Spleen (tissue), 11 donors: ENCODE results near the gene S100A16. TPM values are rescaled to one million over a fixed set of nuclear protein-coding genes. Genes with fewer than 3 reads are reported as not detected.

Experiments
- DNase-seq: peaks from one replicate; pipeline ENCODE4 v3.0.0-alpha.2; 2020
- H3K27ac ChIP-seq, 8 donors: fragments of 200-600 bp; sonication (generic) in 7 of 8; 1 replicate in 4 of 8; 2 replicates in 4 of 8; pipeline versions ENCODE4 v1.5.0 to v1.8.0; 2016 to 2021; ENCODE audit warnings: inconsistent platforms in 4 of 8, mild to moderate bottlenecking in 4 of 8, moderate library complexity in 1 of 8
- H3K27me3 ChIP-seq, 7 donors: fragments of 200-600 bp; sonication (generic) in 6 of 7; replicated peaks in 1 of 7; 1 replicate in 4 of 7; 2 replicates in 3 of 7; pipeline versions ENCODE4 v1.5.0 to v1.8.0; 2016 to 2021; ENCODE audit warnings: inconsistent platforms in 3 of 7, mild to moderate bottlenecking in 1 of 7
- H3K36me3 ChIP-seq, 6 donors: fragments of 200-600 bp; sonication (generic) in 5 of 6; 1 replicate in 4 of 6; 2 replicates in 2 of 6; pipeline versions ENCODE4 v1.5.0 to v1.8.0; 2016 to 2021; ENCODE audit warnings: inconsistent platforms in 2 of 6
- H3K4me1 ChIP-seq, 6 donors: fragments of 200-600 bp; sonication (generic) in 5 of 6; 1 replicate in 3 of 6; 2 replicates in 3 of 6; pipeline versions ENCODE4 v1.5.0 to v1.8.0; 2016 to 2021; ENCODE audit warnings: inconsistent platforms in 3 of 6
- H3K4me3 ChIP-seq, 8 donors: fragments of 200-600 bp; sonication (generic) in 7 of 8; 1 replicate in 4 of 8; 2 replicates in 4 of 8; pipeline versions ENCODE4 v1.5.0 to v1.8.0; 2016 to 2021; ENCODE audit warnings: inconsistent platforms in 4 of 8, mild to moderate bottlenecking in 4 of 8, moderate library complexity in 2 of 8
- H3K9me3 ChIP-seq, 8 donors: fragments of 200-600 bp; sonication (generic) in 7 of 8; 1 replicate in 4 of 8; 2 replicates in 4 of 8; pipeline versions ENCODE4 v1.5.0 to v1.8.0; 2016 to 2021; ENCODE audit warnings: inconsistent platforms in 4 of 8
- CTCF ChIP-seq, 11 experiments: fragments of 200-600 bp in 7 of 11; fragments of 450-650 bp in 4 of 11; sonication (generic) in 4 of 11; IDR thresholded peaks in 8 of 11; conservative IDR thresholded peaks in 3 of 11; 1 replicate in 7 of 11; 2 replicates in 4 of 11; pipeline versions ENCODE4 v1.4.0 to v1.8.0; 2016 to 2021; ENCODE audit warnings: antibody characterized with exemption in 11 of 11, inconsistent platforms in 4 of 11, mild to moderate bottlenecking in 1 of 11
- POLR2A ChIP-seq, 3 donors: fragments of 450-650 bp; IDR thresholded peaks; one replicate each; pipeline ENCODE4 v1.5.1; 2017; ENCODE audit warnings: antibody characterized with exemption in 3 of 3, mild to moderate bottlenecking in 1 of 3
- POLR2AphosphoS5 ChIP-seq, 3 donors: sonication (generic); formaldehyde crosslinking; IDR thresholded peaks; one replicate each; pipeline ENCODE4 v1.5.1; 2017; ENCODE audit warnings: antibody characterized with exemption in 3 of 3
- WGBS, 5 donors: extraction: QIAGEN DNeasy Blood & Tissue Kit in 3 of 5; methylation state at CpG; one replicate each; pipeline versions ENCODE4 v1.1.5 to v1.1.7; 2013 to 2018; 5-methylcytosine and 5-hydroxymethylcytosine counted together
- intact Hi-C: fragments of 100-400 bp; cut with DNase I; formaldehyde crosslinking; loops from one replicate; pipeline ENCODE4 v1.15.0; 2023; ENCODE audit warnings: low total_unique reads
- polyA plus RNA-seq, 3 donors: library from polyadenylated mRNA; stranded (reverse); fragments of 200-250 nt; gene quantifications; one replicate each; pipeline ENCODE4 v1.2.1, GENCODE V29; 2013
- total RNA-seq, 7 donors: library from RNA; depleted of rRNA in 3 of 7; stranded (reverse); fragments of >200 nt in 3 of 7; fragmentation: NEBNext Ultra II Directional in 4 of 7; extraction: Animal tissue kit (Norgen Biotek cat#: 25700) in 4 of 7; gene quantifications; one replicate each; pipeline versions ENCODE4 v1.1.0 to v1.2.1, GENCODE V29; 2016 to 2021
- donor health status: healthy with polysubstance abuse.
- donor health status: DM: no; HTN: no; CAD: no; lungs with moderate emphysema.
- donor health status: DM: no; HTN: no; CAD: no.
- donor health status: Bipolar disorder and iron deficiency.
- donor health status: healthy.
- donor health status: DM: no; HTN: no; CAD: no.
- donor health status: DM: yes; HTN: yes; CAD: no.

S100A16 gene
- total and polyA plus RNA-seq, 10 donors, result 52.0 to 111 (median 91.6) TPM

GRCh38 chr1:153608089-153608682 is 4.8 kb downstream of the S100A16 start:
- peak overlapping the region; percentile 24 to 65 (median 38) for H3K4me3 ChIP-seq
- DNase-seq, result peak; percentile 60
- peaks cover 0 to 26% (median 0%) of the 10 kb centered on the region in 6 donors for H3K36me3 ChIP-seq

GRCh38 chr1:153607381-153607780 is 5.6 kb downstream of the S100A16 start:
- intact Hi-C loops, result no loop called here
- Histone ChIP-seq H3K36me3 (peaks cover 0 to 26% (median 0%) of the 10 kb centered on the region in 6 donors), H3K27me3 (no peaks in the 10 kb centered on the region), H3K27ac (peak overlapping the region in 7 of 8 donors; percentile 85 to 95 (median 88)), H3K9me3 (no peaks in the 10 kb centered on the region), H3K4me1 (peaks cover 5 to 55% (median 27%) of the 10 kb centered on the region in 6 donors), H3K4me3 (peak overlapping the region in 6 of 8 donors; percentile 30 to 65 (median 42))
- WGBS, 5 donors, result 64 to 84% (median 80%) methylated on average over 4 to 8 of the region's 8 CpGs
- TF ChIP-seq CTCF (IDR thresholded peaks at IDR 0.05 in 8 of 11, conservative IDR thresholded peaks at IDR 0.05 in 3 of 11) (no peak), POLR2A (IDR thresholded peaks at IDR 0.05) (no peak), POLR2AphosphoS5 (IDR thresholded peaks at IDR 0.05) (no peak)
- peak; percentile 64 for DNase-seq

More at GRCh38 chr1:153608089-153608682, 4.8 kb downstream of the S100A16 start:
- no peak for TF ChIP-seq CTCF (IDR thresholded peaks at IDR 0.05 in 8 of 11, conservative IDR thresholded peaks at IDR 0.05 in 3 of 11)
- no peak for TF ChIP-seq POLR2A (IDR thresholded peaks at IDR 0.05)
- peak in 1 of 3 donors; percentile 19 for TF ChIP-seq POLR2AphosphoS5 (IDR thresholded peaks at IDR 0.05)
- Histone ChIP-seq H3K4me1 (peaks cover 5 to 59% (median 27%) of the 10 kb centered on the region in 6 donors), H3K27ac (peak overlapping the region; percentile 71 to 95 (median 88)), H3K27me3 (no peaks in the 10 kb centered on the region), H3K9me3 (no peaks in the 10 kb centered on the region)
- intact Hi-C loops, result no loop called here
- 65 to 83% (median 70%) methylated on average over 7 of the region's 7 CpGs for WGBS, 5 donors

- Histone ChIP-seq H3K27ac (peak overlapping the region in 4 of 8 donors; percentile 88 to 95 (median 89)), H3K27me3 (no peaks in the 10 kb centered on the region), H3K4me3 (no peak overlapping the region), H3K9me3 (no peaks in the 10 kb centered on the region), H3K4me1 (peaks cover 5 to 60% (median 27%) of the 10 kb centered on the region in 6 donors), H3K36me3 (peaks cover 0 to 26% (median 0%) of the 10 kb centered on the region in 6 donors)
- intact Hi-C loops, result no loop called here
- 84 to 93% (median 91%) methylated on average over 11 of the region's 11 CpGs for WGBS, 5 donors
- TF ChIP-seq POLR2A (IDR thresholded peaks at IDR 0.05), result no peak
- DNase-seq, result peak; percentile 22
Observed at GRCh38 chr1:153606194-153606593, 6.7 kb downstream of the S100A16 start.

GRCh38 chr1:153602749-153603148 is 10.2 kb downstream of the S100A16 start:
- H3K4me3 ChIP-seq, result no peak overlapping the region
- H3K27ac ChIP-seq, result no peak overlapping the region
- WGBS, 5 donors, result 82 to 90% (median 85%) methylated on average over 6 of the region's 6 CpGs
- DNase-seq, result no peak
- H3K9me3 ChIP-seq, result no peaks in the 10 kb centered on the region
- intact Hi-C loops, result no loop called here
- H3K36me3 ChIP-seq, result peaks cover 0 to 26% (median 0%) of the 10 kb centered on the region in 6 donors
- no peak for TF ChIP-seq POLR2AphosphoS5 (IDR thresholded peaks at IDR 0.05)
- no peak for TF ChIP-seq CTCF (IDR thresholded peaks at IDR 0.05 in 8 of 11, conservative IDR thresholded peaks at IDR 0.05 in 3 of 11)
- TF ChIP-seq POLR2A (IDR thresholded peaks at IDR 0.05), result no peak
- no peaks in the 10 kb centered on the region for H3K27me3 ChIP-seq
- peaks cover 12 to 64% (median 24%) of the 10 kb centered on the region in 6 donors for H3K4me1 ChIP-seq
